ENCODE data around the gene TFF1.

TFF1 gene

DNA sequence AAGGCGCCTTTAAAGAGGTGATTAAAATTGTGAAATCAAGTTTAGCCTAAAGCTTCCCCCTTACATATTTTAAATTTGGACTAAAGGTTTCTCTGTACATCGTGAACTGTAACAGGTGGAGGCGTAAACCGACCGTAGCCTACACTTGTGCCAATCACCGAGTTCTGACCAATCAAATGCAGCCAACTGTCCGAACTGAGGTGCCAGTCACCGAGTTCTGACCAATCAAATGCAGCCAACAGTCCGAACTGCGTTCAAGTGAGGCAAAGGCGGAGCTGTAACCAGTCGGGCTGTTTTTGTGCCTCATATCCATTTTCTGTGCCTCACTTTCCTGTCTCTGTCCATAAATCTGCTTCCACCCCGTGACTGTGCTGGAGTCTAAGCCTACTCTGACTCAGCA is 7.4 kb downstream of the TFF1 start:
- no peak for DNase-seq

DNA sequence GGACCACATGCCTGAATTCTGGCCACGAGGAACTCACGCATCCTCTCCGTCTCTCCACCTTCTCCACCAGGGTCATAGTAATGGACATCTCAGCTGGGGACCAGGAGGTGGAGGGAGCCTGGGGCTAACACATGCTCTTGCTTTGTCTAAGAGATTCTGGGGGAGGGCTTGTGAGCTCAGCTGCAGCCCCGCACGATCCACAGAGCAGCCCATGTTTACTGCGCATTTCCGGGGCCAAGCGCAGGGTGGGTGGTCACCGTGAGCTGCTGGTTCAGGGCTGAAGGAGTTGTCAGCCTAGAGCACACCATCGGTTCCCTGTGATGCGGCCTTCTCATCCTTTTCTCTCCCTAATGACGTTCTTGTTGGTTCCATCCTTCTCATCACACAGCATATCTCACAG is 8.1 kb downstream of the TFF1 start:
- DNase-seq = no peak

DNA sequence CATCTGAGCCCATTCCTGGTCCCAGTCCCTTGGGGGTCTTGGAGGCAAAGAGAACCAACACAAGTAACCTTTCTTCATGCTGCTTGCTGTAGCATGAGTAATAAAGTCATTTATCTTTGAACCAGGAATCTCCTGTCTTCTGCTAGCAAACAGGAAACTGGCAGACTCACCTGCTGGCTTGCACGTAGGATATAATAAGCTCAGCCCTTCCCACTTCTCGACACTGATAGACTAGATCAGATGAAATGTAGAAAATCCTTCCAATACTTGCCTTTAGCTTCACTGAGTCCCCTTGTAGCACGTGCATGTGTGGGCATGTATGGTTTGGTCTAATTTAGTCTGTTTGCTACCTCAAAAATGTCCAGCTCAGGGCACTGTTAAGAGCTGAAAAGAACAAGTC is 9.0 kb downstream of the TFF1 start:
- DNase-seq = no peak

DNA sequence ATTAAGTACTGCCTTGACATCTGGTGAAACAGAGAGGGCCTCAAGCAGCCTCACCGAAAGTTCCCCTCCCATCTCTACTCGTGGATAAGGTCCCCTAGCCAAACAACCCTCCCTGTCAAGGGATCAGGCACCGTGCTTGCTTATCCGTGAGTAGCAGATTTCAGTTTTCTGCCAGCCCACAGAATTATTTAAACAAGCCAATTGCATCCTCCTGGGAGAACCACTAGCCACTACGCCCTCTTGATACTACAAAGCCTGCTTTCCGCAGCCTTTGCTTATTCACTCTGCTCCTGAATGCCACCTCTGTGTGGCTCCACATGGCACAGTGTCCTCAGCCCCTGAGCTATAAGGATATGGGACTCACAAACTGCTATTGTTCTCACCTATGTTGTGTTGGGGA is 9.7 kb downstream of the TFF1 start:
- DNase-seq = no peak

GRCh38 chr21:42356046-42356445 is 10.3 kb downstream of the TFF1 start:
- no peak for DNase-seq

DNA sequence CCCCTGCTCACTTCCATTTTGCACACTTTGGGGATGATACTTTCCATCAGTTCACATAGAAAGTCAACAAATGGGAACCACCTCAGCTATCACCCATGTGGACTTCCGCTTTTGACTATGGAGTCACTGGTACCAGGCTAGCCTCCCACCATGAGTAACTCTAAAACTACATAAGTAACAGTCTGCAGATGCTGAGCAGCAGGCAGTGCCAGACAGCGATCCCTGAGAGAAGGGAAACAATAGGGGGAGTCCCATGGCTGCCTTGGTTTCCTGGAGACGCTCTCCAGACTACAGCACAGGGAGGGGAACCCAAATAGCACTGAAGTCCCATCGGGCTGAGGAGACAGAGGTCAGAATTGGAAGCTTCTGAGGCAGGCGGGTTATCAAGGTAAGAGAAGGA is 12.7 kb downstream of the TFF1 start:
- DNase-seq = no peak

DNA sequence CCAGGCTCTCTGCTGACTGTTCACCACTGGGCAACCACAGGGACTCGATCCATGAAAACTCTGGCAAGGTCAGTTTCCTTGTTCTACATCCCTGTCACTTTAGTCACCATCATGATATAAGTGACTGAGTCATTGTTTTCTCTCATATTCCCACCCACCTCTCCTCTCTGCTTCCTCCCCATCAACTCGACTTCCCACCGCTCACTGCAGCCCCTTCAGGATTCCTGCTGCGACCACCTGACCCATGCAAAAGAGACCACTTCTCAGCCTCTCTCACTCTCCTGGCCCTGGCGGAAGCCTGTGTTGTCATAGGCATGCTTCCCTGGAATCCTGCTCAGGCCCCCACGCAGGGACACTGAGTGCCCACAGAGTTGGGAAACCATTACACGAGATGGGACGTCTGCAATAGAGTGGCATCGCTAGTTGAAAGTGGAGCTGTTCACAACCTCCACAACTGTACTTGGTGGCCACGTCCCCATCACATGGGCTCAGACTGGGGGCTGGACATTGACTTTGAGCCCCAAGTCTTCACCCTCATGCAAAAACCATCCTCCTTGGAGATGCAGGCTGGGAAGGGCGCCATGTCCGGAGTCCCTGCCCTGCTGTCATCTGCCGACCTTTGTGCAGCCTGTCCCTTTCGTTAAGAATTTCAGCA is 13.8 kb downstream of the TFF1 start:
- DNase-seq = no peak

GRCh38 chr21:42351626-42352440 is 14.5 kb downstream of the TFF1 start:
- no peak for DNase-seq

DNA sequence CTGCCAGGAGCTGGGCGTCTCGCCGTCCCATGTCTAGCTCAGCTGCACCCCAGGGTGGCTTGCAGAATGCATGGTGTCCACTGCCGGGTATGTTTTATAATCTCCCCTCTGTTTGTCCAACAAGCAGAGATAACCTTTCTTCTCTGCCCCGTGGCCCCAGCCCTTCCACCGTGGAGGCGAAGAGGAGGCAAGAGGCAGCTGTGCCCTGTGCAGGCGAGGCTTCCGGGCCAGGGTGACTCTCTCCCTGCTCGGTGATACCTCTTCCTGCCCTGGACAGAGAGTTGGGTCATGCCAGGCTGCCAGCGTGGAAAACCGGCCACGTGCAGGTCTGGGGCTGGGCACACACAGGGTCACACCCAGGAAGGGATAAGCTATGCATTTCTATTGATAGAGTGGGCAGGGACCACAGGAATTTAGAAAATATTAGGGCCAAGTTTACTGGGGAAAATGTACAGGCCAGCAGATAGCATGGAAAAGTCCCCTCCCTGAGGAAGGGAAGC is 15.4 kb downstream of the TFF1 start, which contains the start of gene TFF2:
Gene TFF2, minus strand, starts transcription at position 68 of the 500 bp plus-strand sequence. Its CDS starts 37 bp downstream, at position 31.
- no peak for DNase-seq

- DNase-seq = no peak
Measured at GRCh38 chr21:42350318-42350910, 15.9 kb downstream of the TFF1 start.

DNA sequence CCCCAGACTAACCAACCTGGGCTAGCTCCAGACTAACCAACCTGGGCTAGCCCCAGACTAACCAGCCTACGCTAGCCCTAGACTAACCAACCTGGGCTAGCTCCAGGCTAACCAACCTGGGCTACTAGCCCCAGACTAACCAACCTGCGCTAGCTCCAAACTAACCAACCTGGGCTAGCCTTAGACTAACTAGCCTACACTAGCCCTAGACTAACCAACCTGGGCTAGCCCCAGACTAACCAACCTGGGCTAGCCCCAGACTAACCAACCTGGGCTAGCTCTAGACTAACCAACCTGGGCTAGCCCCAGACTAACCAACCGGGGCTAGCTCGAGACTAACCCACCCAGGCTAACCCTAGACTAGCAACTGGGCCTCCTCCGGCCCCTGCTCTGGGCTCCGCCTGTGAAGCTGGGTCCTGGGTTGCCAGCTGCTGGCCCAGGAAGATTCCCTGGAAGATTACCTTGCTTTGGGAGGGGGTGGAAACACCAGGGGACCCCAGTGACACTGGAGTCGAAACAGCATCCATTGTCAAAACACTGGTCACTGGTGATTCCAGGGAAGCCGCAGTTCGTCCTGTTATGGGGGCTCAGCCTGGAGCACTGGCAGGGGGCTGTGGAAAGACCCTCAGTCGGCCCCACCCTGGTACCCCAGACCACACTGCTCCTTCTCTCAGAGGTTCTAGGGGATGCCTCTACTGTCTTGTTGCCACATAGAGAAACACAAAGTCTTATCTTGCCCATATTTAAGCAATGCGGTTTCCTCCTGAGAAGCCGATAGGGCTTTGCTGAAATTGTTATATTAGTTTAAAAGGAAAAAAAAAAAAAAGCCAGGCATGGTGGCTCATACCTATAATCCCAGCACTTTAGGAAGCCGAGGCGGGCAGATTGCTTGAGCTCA is 16.7 kb downstream of the TFF1 start:
- no peak for DNase-seq

DNA sequence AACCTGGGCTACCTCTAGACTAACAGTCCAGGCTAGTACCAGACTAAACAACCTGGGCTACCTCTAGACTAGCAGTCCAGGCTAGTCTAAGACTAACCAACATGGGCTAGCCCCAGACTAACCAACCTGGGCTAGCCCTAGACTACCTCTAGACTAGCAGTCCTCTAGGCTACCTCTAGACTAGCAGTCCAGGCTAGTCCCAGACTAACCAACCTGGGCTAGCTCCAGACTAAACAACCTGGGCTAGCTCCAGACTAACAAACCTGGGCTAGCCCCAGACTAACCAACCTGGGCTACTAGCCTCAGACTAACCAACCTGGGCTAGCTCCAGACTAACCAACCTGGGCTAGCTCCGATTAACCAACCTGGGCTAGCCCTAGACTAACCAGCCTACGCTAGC is 17.6 kb downstream of the TFF1 start:
- DNase-seq = no peak

DNA sequence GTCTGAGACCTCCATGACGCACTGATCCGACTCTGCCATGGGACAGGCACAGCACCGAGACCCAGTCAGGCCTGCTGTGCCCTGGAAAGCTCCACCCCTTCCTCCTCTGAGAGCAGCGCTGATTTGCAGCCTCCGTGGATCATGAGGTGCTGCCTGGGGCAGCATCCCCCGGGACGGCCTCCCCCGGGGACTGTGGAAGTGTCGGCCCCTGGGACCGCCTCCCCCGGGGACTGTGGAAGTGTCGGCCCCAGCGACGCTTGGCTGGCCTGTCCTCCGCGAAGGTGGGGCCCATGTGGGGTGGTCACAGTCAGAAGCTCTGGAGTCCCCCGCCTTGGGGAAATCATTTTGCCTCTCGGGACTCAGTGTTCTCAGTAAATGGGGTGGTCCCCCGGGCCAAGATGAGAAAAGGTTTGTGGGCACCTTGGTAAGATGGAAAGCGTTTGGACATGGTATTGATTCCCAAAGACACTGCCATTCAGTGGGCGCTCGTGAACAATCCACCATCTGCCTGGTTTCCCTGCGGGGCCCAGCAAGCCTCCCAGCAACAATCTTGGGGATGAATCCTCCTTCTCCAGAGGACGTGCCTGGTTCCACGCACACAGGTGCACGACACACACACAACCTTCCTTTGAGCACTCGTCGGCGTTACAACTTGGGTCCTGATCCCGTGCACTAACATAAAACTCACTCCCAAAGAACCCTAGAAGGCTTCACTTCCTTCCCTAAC is 18.6 kb downstream of the TFF1 start:
- DNase-seq = no peak

- no peak for DNase-seq
Measured at GRCh38 chr21:42346866-42347600, 19.3 kb downstream of the TFF1 start.

DNA sequence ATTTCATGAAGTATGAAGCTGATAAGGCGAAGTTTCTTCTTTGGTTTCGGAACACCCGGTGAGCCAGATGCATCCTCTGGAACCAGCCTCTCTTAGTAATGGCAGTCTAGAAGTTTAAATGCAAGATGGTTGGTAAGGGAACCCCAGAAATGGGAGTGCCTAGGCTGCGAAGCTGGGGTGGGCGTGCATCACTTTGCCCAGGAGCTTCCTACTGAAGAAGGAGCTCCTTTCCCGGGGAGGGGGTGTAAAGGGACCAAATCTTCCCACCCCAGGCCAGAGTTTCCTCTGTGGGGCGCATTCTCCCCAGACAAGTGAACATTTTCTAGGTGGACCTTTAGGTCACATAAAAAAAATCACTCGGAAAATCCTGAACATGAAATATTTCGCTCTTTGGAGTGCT is 19.9 kb downstream of the TFF1 start:
- no peak for DNase-seq

DNA sequence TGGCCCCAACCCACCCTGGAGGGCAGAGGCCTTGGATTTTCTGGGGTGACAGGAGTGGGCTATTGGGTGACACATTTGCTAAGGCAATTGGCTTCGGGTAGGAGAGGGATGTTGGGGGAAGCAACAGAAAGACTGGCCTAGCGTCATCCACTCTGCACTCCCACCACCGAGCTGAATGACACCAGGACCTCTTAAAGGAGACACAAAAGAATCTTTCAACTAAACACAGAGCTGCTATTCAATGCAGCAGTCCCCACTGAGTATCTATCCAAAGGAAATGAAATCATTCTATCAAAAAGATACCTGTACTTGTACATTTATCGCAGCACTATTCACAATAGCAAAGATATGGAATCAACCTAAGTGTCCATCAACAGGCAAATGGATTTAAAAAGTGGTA is 21.7 kb downstream of the TFF1 start:
- no peak for DNase-seq

- no peak for DNase-seq
Measured at GRCh38 chr21:42343963-42344510, 22.3 kb downstream of the TFF1 start.

DNA sequence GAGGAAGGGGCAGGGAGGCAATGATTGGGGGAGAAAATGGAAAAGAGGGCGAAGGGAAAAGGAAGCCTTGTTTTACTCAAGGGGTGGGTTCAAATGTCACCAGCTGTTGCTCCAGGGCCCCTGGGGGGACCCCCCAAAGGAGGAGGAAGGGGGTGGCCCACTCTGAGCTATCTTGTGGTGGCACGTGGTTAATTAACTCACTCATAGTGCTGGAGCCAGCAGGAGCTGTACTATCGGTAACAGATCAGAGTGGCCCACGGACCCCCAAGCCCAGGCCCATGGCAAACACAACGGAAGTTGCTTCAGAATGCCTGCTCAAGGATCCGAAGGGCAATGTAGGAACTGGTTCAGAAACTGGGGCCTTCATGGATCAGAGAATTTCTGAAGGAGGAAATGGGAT is 22.8 kb downstream of the TFF1 start:
- no peak for DNase-seq

DNA sequence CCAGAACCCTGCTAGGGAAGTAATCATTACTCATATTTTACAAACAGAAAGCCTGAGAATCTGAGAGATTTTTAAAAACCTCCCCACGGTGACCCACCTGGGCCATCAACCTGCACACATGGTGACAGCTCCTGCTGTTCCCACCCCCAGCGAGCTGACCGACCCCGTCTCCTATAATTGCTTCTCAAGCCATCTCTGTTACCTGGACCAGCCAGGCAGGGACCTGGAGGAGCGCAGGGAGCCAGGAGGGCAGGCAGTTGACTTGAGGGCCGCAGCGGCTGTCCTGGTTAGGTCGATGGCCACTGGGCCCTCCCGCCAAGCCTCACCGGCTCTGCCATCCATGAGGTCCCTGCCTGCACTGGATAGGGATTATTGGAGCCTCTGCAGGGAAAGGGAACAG is 23.2 kb downstream of the TFF1 start:
- DNase-seq = no peak

GRCh38 chr21:42341776-42342542 is 24.4 kb downstream of the TFF1 start:
- DNase-seq = no peak
